ENCODE data around the gene VWA8.
A peak's percentile ranks its signal among the peaks of the same experiment; 100 is the strongest.

The VWA8 gene

DNA sequence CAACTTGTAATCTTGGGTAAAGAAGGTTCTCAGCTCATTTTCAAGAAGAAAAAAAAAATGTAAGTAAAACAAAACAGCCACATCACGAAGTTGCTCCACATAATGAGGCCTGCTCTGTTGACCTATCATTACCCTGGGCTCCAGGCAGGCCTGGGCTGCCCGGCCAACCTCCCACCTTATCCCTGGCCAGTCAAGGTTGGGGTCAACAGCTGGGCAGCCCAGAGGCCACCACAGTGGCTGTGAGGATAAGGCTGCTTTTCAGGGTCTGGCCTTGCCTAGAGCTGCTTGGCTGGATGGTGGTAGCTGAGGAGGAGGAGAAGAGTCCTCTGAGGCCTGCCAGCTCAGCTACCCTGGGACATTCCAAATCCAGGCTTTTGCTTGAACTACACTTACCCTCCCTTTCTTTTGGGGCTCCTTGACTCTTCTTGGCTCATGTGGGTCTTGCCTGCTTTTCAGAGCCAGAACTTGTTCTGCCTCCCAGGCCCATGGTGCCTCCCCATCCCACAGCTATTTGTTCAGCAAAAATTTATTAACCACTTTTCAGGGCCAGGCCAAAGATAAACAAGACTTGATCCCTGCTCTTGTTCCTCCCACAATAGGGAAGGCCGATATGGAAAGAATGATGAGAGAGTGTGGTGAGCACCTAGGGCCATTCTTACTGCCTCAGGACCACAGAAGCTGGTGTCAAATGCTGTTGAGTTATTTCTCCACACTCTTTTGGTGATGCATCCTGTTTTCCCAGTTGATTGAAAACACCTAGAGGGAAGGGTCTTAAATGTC, 401.9 kb downstream of the VWA8 start:
- H3K36me3 ChIP-seq = no peaks in the 10 kb centered on the region
- TF ChIP-seq, protein P1, sequence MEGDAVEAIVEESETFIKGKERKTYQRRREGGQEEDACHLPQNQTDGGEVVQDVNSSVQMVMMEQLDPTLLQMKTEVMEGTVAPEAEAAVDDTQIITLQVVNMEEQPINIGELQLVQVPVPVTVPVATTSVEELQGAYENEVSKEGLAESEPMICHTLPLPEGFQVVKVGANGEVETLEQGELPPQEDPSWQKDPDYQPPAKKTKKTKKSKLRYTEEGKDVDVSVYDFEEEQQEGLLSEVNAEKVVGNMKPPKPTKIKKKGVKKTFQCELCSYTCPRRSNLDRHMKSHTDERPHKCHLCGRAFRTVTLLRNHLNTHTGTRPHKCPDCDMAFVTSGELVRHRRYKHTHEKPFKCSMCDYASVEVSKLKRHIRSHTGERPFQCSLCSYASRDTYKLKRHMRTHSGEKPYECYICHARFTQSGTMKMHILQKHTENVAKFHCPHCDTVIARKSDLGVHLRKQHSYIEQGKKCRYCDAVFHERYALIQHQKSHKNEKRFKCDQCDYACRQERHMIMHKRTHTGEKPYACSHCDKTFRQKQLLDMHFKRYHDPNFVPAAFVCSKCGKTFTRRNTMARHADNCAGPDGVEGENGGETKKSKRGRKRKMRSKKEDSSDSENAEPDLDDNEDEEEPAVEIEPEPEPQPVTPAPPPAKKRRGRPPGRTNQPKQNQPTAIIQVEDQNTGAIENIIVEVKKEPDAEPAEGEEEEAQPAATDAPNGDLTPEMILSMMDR (IDR thresholded peaks at IDR 0.05; ENCODE audit: low read depth, low read length) = no peak
- H3K4me3 ChIP-seq (ENCODE audit: low read depth, low read length) = no peak overlapping the region
- no peaks in the 10 kb centered on the region for H3K4me1 ChIP-seq
- no peaks in the 10 kb centered on the region for H3K27me3 ChIP-seq
- H3K9me3 ChIP-seq = no peaks in the 10 kb centered on the region
- no peak for DNase-seq

DNA sequence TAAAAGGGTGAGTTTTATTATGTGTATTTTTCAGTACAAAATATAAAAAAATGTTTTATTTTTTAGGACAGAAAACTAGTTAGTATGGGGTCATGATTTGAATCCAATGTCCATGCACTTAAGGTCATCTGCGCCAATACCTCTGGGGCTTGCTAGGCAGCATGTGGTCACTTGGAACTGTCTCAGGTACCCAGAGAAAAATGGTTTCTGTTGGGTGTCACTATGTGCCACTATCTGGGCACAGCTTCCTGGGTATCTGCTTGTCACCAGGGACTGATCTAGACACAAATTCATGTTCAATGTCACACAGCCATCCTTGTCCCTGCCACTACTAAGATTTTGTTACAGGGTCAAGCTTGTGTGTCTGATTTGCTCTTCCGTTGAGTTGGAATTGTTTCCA, 403.2 kb downstream of the VWA8 start:
- Histone ChIP-seq H3K4me3 (ENCODE audit: low read depth, low read length) (no peak overlapping the region), H3K36me3 (no peaks in the 10 kb centered on the region), H3K9me3 (no peaks in the 10 kb centered on the region), H3K27me3 (no peaks in the 10 kb centered on the region), H3K4me1 (no peaks in the 10 kb centered on the region)
- no peak for DNase-seq
- TF ChIP-seq, protein P1 (IDR thresholded peaks at IDR 0.05; ENCODE audit: low read depth, low read length) = no peak

DNA sequence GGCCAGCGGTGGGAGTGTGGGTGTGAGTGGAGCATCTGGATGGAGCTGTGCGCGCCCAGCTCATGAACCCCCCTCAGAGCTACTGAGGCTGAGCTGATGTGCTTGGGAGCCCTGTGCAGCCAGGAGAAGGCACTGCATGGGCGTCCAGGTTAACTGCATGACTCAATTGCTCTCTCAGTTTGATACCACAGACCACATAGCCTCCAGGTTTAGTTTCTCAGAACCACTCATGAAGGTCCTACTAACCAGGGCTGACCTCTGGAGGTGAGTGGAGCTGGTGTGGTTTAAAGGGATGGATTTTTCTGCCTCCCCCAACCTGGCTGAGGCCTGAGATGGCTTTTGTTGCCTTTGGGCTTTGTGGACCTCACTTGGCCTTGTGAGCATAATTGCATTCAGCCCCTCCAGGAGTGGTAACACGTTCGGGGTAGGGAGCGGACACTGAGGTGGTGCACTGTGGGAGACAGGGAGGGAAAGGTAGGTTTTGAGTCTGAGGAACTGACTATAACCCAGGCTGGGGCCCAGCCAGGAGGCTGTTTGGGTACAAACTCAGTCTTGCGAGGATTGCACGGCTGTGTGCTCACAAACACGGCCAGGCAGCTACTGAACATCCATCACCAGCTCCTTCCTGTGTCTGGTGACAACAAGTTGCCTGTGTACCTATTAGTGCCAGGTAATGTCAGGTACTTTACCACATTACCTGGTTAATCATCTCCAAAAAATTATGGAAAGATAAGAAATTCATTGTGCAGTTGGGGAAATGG, 406.1 kb downstream of the VWA8 start:
- TF ChIP-seq, protein P1 (IDR thresholded peaks at IDR 0.05; ENCODE audit: low read depth, low read length) = no peak
- H3K4me1 ChIP-seq = no peaks in the 10 kb centered on the region
- H3K4me3 ChIP-seq (ENCODE audit: low read depth, low read length) = no peak overlapping the region

DNA sequence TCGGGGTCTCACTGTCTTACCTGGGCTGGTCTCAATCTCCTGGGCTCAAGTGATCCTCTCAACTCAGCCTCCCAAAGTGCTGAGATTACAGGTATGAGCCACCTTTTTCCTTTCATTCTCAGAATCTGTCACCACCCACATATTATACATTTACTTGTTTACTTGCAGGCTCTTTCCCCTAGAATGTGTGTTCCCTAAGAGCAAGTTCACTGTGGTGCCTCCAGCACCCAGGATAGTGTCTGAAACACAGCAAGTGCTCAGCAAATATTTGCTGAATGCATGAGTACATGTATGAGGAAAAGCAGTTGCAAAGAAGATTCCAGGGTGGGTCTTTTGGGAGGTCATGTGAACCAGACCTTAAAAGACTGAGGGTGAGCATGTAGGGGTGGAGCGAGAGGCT, 406.7 kb downstream of the VWA8 start:
- no peaks in the 10 kb centered on the region for H3K9me3 ChIP-seq
- no peaks in the 10 kb centered on the region for H3K4me1 ChIP-seq
- TF ChIP-seq, protein P1 (IDR thresholded peaks at IDR 0.05; ENCODE audit: low read depth, low read length) = no peak
- H3K27me3 ChIP-seq = no peaks in the 10 kb centered on the region
- DNase-seq = no peak
- H3K4me3 ChIP-seq (ENCODE audit: low read depth, low read length) = no peak overlapping the region
- no peaks in the 10 kb centered on the region for H3K36me3 ChIP-seq

More for the DNA sequence above, 406.1 kb downstream of the VWA8 start:
- H3K36me3 ChIP-seq = no peaks in the 10 kb centered on the region
- no peak for DNase-seq
- no peaks in the 10 kb centered on the region for H3K9me3 ChIP-seq
- H3K27me3 ChIP-seq = no peaks in the 10 kb centered on the region

DNA sequence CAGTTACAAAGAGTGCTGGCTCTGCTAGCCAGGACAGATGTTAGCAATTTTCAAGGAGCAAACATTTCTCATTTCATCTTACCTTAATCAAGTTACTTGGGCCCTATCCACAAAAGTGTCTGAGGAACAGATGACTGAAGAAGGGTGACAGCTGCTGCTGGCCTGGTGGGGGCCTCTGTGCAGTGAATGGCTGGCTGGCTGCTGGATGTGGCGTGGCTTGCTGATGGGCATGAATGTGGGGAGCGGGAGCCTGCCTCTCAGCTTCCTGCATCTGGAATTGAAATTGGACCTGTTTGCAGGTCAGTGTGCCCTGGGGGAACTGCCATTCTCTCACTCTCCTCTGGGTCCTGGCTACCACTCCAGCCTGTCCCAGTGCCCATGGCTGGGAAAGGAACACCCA, 408.9 kb downstream of the VWA8 start:
- Histone ChIP-seq H3K4me1 (no peaks in the 10 kb centered on the region), H3K36me3 (no peaks in the 10 kb centered on the region), H3K4me3 (ENCODE audit: low read depth, low read length) (no peak overlapping the region), H3K9me3 (no peaks in the 10 kb centered on the region), H3K27me3 (no peaks in the 10 kb centered on the region)
- peak; percentile 22 for DNase-seq
- TF ChIP-seq, protein P1 (IDR thresholded peaks at IDR 0.05; ENCODE audit: low read depth, low read length) = no peak

DNA sequence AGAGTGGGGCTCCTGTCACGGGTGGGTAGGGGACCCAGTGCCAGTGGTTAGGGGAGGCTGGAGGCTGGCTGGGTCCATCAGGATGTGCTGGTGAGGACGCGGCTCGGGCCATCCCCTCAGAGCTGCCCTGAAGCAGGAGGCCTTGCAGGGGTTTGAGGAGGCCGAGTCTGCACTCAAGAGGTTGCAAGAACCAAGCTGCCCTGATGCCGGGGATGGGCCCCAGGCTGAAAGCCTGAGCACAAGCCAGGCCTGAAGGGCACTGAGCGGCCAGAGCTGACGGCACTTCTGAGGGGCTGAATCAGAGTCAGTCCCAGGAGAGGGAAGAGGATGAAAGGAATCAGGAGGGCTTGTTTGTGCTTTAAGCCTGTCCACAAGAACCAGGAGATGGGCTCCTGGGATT, 410.6 kb downstream of the VWA8 start:
- TF ChIP-seq, protein P1 (IDR thresholded peaks at IDR 0.05; ENCODE audit: low read depth, low read length) = no peak

More for the DNA sequence above, 410.6 kb downstream of the VWA8 start:
- Histone ChIP-seq H3K27me3 (no peaks in the 10 kb centered on the region), H3K36me3 (no peaks in the 10 kb centered on the region), H3K9me3 (no peaks in the 10 kb centered on the region), H3K4me1 (no peaks in the 10 kb centered on the region), H3K4me3 (ENCODE audit: low read depth, low read length) (no peak overlapping the region)
- DNase-seq = no peak
